Activated naive CD4-positive, alpha-beta T cell treated with anti-CD3 and anti-CD28 coated beads, Interleukin-2, amount 50 U/mL, for 16 hours (primary cell): ENCODE measurements around the gene FMO5.
"Not testable (repeated sequence)": the region's sequence is repeated elsewhere in the genome, so short reads cannot be mapped to it uniquely, and the experiment has no call there.

Experiments used
- DNase-seq: peaks from one replicate; pipeline ENCODE4 v3.0.0-alpha.2; 2020

The FMO5 gene

GRCh38 chr1:147225193-147225730 lies at the start of gene FMO5:
Gene FMO5, minus strand, starts transcription at chr1:147225339. Its CDS starts 310 bp downstream, at chr1:147225029.
- DNase-seq: peak; percentile 37

- no peak for DNase-seq
These were observed 48.5 kb upstream of the FMO5 start for GRCh38 chr1:147273409-147274336.

- no peak for DNase-seq
These were observed 46.9 kb upstream of the FMO5 start for GRCh38 chr1:147272042-147272441.

- no peak for DNase-seq
These were observed 45.6 kb upstream of the FMO5 start for GRCh38 chr1:147270721-147271120.

- DNase-seq: no peak
These were observed 42.6 kb upstream of the FMO5 start for GRCh38 chr1:147267711-147268110.

GRCh38 chr1:147266381-147266780 lies 41.2 kb upstream of the FMO5 start:
- no peak for DNase-seq

GRCh38 chr1:147264158-147264768 lies 39.1 kb upstream of the FMO5 start:
- no peak for DNase-seq

GRCh38 chr1:147260956-147261355 lies 35.8 kb upstream of the FMO5 start:
- DNase-seq: no peak

- DNase-seq: no peak
These were observed 27.4 kb upstream of the FMO5 start for GRCh38 chr1:147252540-147252939.

GRCh38 chr1:147247656-147248238 lies 22.6 kb upstream of the FMO5 start:
- no peak for DNase-seq

- DNase-seq: no peak
These were observed 21.9 kb upstream of the FMO5 start for GRCh38 chr1:147246910-147247655.

- DNase-seq: no peak
These were observed 21.0 kb upstream of the FMO5 start for GRCh38 chr1:147246044-147246690.

- no peak for DNase-seq
These were observed 20.5 kb upstream of the FMO5 start for GRCh38 chr1:147245586-147246021.

GRCh38 chr1:147245129-147245528 lies 20.0 kb upstream of the FMO5 start:
- no peak for DNase-seq

- no peak for DNase-seq
These were observed 18.7 kb upstream of the FMO5 start for GRCh38 chr1:147243841-147244240.

GRCh38 chr1:147243228-147243685 lies 18.1 kb upstream of the FMO5 start:
- DNase-seq: peak; percentile 29

- DNase-seq: peak; percentile 95
These were observed 17.5 kb upstream of the FMO5 start, which contains the start of gene CHD1L for GRCh38 chr1:147242449-147243227. Gene CHD1L, plus strand, starts transcription at chr1:147242684. Its CDS starts 20 bp downstream, at chr1:147242704.

GRCh38 chr1:147241934-147242448 lies 16.9 kb upstream of the FMO5 start:
- DNase-seq: no peak

GRCh38 chr1:147240131-147240721 lies 15.1 kb upstream of the FMO5 start:
- DNase-seq: not testable (repeated sequence)
